Smooth muscle cell of the brain vasculature (primary cell): Measurements from ENCODE around the gene LMBRD2.

Source experiments
- DNase-seq: peaks from one replicate; pipeline ENCODE4 v3.0.0-alpha.2; 2012; ENCODE audit warnings: low read depth, low spot score

The LMBRD2 gene

GRCh38 chr5:36049949-36050348, 101.7 kb downstream of the LMBRD2 start:
- no peak for DNase-seq
